ENCODE results near the gene TMEM80.
"Not testable (repeated sequence)": the region's sequence is repeated elsewhere in the genome, so short reads cannot be mapped to it uniquely, and the experiment has no call there.

Gene TMEM80

GRCh38 chr11:723120-723883, 27.7 kb downstream of the TMEM80 start:
- peak; percentile 66 for DNase-seq

DNA sequence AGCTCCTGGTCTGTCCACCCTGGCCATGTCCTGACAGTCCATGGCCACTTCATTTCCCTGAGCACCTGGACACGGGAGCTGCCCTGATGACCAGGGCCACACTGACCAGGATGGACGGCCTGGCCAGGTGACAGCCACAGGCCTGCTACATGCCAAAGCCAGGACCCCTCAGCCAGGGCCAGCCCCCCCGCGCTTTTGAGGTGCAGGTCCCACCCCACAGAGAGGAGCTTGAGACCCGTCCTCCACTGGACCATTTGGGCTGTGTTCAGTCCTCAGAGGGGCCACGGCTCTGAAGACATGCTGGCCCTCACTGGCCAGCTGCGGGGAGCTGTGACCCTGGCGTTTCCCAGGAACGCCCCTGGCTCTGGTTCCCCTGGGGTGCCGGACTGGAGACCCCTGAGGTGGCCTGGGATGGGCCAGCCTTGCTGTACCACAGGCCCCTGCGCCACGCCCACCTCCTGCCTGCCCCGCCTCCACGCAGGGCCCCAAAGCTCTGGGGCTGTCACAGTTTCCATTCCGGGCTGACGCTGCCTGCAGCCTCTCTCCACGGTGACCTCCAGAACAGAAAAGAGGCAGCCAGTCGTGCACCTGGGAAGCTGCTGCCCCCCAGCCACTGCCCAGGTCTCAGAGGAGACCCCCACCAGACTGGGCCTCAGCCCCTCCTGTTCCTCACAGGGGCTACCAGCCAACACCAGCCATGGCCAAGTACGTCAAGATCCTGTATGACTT, 28.6 kb downstream of the TMEM80 start:
- no peak for DNase-seq

GRCh38 chr11:724778-725386, 29.3 kb downstream of the TMEM80 start:
- DNase-seq: no peak

- no peak for DNase-seq
These were observed 30.1 kb downstream of the TMEM80 start for GRCh38 chr11:725624-726202.

DNA sequence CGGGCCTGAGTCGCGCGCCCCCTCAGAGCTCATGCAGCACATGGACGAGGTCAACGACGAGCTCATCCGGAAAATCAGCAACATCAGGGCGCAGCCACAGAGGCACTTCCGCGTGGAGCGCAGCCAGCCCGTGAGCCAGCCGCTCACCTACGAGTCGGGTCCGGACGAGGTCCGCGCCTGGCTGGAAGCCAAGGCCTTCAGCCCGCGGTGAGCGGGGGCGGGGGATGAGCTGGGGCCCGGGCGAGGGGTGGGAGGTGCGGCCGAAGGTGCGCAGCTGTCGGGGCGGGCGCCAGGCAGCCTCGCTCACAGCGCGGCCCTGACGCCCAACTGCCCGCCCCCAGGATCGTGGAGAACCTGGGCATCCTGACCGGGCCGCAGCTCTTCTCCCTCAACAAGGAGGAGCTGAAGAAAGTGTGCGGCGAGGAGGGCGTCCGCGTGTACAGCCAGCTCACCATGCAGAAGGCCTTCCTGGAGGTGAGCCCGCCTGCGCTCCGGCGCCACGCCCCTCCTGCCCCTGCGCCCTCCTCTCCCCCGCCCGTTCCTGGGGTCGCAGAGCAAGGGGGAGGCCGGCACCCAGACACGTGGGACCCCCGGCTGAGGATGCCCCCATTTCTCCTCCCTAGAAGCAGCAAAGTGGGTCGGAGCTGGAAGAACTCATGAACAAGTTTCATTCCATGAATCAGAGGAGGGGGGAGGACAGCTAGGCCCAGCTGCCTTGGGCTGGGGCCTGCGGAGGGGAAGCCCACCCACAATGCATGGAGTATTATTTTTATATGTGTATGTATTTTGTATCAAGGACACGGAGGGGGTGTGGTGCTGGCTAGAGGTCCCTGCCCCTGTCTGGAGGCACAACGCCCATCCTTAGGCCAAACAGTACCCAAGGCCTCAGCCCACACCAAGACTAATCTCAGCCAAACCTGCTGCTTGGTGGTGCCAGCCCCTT, 30.9 kb downstream of the TMEM80 start:
- DNase-seq: peak; percentile 44

- no peak for DNase-seq
These were observed 31.7 kb downstream of the TMEM80 start for GRCh38 chr11:727281-727701.

DNA sequence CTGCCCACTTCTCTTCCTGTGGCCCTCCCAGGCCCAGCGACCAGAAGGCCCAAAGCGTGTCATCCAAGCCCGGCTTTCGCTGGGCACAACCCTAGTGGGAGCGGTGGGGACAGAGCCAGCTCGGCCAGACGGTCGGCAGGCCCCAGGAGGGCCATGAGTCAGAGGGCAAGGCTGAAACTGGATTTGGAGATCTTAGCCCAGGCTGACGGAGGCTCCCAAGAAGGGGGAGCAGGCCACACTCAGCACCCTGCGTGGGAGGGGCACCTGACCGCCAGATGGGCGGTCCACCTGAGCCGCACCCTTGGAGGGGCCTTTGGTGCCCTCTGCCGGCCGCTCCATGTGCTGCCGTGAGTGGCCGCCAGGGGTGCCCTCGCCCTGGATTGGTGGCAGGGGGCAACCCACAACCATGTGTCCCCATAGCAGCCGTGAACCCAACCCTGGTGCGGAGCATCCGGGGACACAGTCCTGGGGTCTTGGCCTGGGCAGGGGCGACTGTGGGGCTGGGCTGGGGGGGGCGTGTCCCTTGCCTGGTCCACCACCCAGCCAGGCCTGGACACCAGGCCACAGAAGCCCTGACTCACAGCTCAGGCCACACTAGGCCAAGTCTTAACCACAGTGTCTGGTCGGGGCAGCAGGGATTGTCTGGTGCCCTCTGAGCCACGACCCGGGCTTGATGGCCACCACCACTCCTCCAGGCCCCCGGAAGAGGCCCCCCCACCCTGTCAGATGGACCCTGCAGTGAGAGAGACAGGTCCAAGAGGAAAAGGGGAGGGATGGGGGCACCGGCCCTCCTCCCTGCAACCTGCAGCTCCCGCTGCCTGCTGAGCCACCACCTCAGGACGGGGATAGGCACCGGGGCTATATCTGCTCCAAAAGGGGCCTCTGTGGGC, 32.5 kb downstream of the TMEM80 start:
- DNase-seq: peak; percentile 81

- no peak for DNase-seq
These were observed 33.4 kb downstream of the TMEM80 start for GRCh38 chr11:728901-729491.

DNA sequence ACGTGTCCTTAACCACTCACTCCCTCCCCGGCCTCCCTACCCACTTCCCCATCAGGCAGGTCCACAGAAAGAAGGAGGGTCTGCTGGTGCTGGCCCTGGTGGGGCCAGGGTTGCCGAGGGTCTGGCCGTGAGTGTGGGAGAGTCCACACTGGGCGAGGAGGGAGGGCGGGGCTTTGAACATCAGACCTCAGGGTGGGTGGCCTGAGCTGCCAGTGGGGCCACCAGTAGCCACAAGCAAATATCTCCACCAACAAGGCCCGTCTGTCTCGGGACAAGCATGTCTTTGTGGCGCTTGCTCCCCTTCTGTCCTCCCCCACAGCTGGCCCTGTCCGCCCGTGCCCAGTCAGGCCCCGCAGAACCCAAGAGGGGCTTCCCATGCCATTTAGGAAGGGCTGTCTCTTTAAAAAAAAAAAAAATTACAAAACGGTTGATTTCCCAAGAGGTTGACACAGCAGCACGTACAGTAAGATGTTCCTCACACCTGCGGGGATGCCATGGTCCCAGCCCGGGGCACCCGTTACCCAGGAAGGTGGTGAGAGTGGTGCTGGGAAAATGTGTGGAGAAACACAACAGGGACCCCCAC, 34.0 kb downstream of the TMEM80 start:
- DNase-seq: no peak

GRCh38 chr11:733072-733471, 37.5 kb downstream of the TMEM80 start:
- DNase-seq: no peak

DNA sequence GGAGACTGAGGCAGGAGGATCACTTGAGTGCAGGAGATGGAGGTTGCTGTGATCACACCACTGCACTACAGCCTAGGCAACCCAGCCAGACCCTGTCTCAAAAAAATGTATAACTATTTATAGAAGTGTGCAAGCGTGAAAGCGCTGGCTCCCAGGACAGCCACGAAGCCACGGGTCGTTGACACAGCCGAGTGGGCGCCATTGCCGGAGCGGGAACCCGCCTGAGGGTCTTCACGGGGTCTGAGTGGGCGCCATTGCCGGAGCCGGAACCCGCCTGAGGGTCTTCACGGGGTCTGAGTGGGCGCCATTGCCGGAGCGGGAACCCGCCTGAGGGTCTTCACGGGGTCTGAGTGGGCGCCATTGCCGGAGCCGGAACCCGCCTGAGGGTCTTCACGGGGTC, 38.9 kb downstream of the TMEM80 start:
- DNase-seq: not testable (repeated sequence)

DNA sequence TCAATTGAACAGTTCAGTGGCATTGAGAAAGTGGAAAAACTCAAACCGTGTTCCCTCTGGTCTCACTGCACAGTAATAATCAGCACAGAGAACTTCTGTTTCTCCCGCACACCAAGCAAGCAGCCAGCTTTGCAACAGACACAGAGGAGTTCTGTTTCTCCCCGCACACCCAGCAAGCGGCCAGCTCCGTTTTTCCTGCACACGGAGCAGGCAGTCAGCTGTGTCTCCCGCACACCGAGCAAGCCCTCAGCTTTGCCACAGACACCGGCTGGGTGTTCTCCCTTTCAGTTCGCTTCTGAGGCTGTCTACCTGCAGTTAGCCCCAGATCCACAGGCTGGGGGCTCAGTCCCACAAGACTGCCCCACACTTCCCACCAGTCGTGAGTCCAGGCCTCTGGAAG, 41.8 kb downstream of the TMEM80 start:
- no peak for DNase-seq

- not testable (repeated sequence) for DNase-seq
These were observed 42.3 kb downstream of the TMEM80 start for GRCh38 chr11:737899-738298.

DNA sequence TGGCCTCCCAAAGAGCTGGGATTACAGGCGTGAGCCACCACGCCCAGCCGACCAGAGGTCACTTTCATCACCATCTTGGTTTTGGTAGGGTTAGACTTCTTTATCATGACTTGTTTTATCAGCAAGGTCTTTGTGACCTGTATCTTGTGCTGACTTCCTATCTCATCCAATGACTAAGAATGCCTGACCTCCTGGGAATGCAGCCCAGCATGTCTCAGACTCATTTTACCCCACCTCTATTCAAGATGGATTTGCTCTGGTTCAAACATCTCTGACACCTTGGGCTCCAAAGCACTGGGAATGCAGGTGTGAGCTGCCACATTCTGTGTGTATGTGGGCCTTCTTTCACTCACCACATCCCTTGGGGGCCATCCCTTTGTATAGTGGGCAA, 46.5 kb downstream of the TMEM80 start:
- no peak for DNase-seq

DNA sequence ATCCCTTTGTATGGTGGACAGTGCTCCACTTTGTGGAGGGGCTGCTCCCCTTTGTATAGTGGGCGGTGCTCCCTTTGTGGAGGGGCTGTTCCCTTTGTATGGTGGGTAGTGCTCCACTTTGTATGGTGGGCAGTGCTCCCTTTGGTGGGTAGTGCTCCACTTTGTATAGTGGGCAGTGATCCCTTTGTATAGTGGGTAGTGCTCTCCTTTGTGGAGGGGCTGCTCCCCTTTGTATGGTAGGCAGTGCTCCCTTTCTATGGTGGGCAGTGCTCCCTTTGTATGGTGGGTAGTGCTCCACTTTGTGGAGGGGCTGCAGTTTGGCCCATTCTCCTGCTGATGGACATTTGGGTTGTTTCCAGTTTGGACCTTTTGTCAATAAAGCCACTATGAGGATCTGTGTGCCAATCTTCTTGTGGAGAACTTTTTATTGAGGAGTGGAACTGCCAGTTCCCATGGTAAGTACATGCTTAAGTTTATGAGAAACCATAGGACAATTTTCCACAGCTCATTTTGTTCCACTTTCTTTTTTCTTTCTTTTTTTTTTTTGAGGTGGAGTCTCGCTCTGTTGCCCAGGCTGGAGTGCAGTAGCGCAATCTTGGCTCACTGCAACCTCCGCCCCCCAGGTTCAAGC, 47.1 kb downstream of the TMEM80 start:
- DNase-seq: no peak

DNA sequence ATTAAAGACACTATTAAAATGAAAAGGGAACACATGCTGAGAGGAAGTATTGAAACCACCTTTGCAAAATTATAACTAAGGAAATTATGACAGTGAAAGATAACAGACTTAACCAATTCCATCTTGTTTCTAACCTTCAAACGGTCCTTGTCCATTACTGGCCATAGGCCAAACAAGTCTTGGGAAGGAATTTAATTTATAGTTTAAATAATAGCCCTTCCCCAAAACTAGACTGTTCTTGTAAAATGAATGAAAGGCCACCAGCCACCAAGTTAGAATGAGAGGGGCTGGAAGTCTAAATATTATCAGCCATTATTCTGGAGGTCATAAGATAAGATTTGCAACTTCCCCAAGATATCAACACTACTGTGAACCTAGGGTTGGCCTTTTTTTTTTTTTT, 49.8 kb downstream of the TMEM80 start:
- no peak for DNase-seq

GRCh38 chr11:746289-747157, 50.9 kb downstream of the TMEM80 start:
- DNase-seq: no peak

DNA sequence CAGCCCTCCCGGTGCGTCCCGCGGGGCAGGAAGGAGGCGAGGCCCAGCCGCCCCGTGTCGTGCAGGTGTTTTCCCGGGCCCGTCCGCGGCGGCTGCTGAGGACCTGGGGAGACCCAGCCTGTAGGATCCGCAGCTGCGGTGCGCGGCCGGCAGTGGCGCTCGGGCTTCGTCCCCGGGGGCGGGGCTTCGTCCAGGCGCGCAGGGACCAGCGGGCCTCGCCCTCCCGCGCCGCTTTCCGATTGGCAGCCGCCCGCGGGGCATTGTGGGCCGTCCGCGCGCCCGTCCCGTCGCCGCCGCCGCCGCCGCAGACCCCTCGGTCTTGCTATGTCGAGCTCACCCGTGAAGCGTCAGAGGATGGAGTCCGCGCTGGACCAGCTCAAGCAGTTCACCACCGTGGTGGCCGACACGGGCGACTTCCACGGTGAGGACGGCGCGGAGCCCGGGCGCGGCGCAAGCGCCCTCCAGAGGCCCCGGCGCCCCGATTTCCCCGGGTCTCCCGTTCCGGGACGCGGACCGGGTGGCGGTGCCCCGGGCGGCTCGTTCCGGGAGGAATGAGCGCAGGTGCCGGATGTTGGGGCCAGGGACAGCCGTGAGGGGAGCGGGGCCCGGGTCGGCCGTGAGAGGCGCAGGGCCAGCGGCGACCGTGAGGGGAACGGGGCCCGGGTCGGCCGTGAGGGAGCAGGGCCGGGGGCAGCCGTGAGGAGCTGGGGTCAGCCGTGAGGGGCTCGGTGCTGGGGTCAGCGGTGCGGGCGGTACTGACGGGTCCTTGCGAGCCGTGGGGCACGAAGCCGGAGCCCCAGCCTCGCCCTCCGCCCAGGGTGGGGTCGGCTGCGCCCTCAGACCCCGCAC, 51.8 kb downstream of the TMEM80 start, which contains the start of gene TALDO1:
TALDO1 (plus strand) TSS at position 307 of the 849 bp plus-strand sequence; CDS start at position 325, 18 bp downstream.
- DNase-seq: peak; percentile 86
